ENCODE data around the gene BATF3.

- TF ChIP-seq FOXM1 (IDR thresholded peaks at IDR 0.05; ENCODE audit: borderline replicate concordance) = no peak
- TF ChIP-seq CTBP1 (IDR thresholded peaks at IDR 0.05; ENCODE audit: borderline replicate concordance) = no peak
These were observed 61.0 kb downstream of the BATF3 start for GRCh38 chr1:212638492-212639151.

Measured in HEK293T (cell line).